Fibroblast of mammary gland (primary cell): ENCODE data around the gene ATG4A.

Source experiments
- DNase-seq: peaks from one replicate; pipeline ENCODE4 v3.0.0-alpha.2; 2010; ENCODE audit warnings: low read depth
- H3K4me3 ChIP-seq: 2 replicates; pipeline ENCODE4 v1.5.1; 2011; ENCODE audit warnings: low read depth, mild to moderate bottlenecking, low read length, moderate library complexity; ENCODE audit not compliant: control insufficient read depth
- CTCF ChIP-seq: conservative IDR thresholded peaks from 2 replicates; pipeline ENCODE4 v1.5.1; 2011; ENCODE audit warnings: low read depth, low read length, inconsistent platforms; ENCODE audit not compliant: control insufficient read depth, insufficient read depth

The ATG4A gene

GRCh38 chrX:108198420-108198819 lies 106.8 kb downstream of the ATG4A start:
- TF ChIP-seq CTCF: no peak
- DNase-seq: peak; percentile 86
- H3K4me3 ChIP-seq: no peak overlapping the region

GRCh38 chrX:108199041-108199440 lies 107.5 kb downstream of the ATG4A start:
- H3K4me3 ChIP-seq: no peak overlapping the region
- DNase-seq: peak; percentile 64
- no peak for TF ChIP-seq CTCF

- peak; percentile 59 for DNase-seq
- H3K4me3 ChIP-seq: no peak overlapping the region
- TF ChIP-seq CTCF: peak; percentile 68
Observed at GRCh38 chrX:108199691-108200090, 108.1 kb downstream of the ATG4A start.

GRCh38 chrX:108203540-108203939 lies 112.0 kb downstream of the ATG4A start:
- DNase-seq: no peak
- H3K4me3 ChIP-seq: no peak overlapping the region
- no peak for TF ChIP-seq CTCF
